ENCODE results near the gene OR4C15. TPM values are rescaled to one million over a fixed set of nuclear protein-coding genes. Genes with fewer than 3 reads are reported as not detected.

OR4C15 gene
- total RNA-seq = not detected
- polyA plus RNA-seq (2013, experiment 1 of 2) = not detected
- not detected for polyA plus RNA-seq (2013, experiment 2 of 2)
- long read RNA-seq, experiment 1 = 0 reads
- long read RNA-seq, experiment 2 = 0 reads
- long read RNA-seq, experiment 3 = 0 reads
- long read RNA-seq, experiment 4 = 0 reads

DNA sequence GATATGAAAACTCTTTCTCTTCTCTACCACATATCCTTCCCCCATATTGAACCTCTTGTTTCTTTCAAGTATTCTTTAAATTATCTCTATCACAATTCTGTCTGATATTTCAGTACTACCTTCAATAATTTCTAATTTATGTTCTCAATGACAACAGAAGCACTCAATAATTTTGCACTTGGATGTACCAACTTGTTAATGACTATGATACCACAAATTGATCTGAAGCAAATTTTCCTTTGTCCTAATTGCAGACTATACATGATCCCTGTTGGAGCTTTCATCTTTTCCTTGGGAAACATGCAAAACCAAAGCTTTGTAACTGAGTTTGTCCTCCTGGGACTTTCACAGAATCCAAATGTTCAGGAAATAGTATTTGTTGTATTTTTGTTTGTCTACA lies at the start of gene OR4C15:
TSS of gene OR4C15 (plus strand) at position 301 of the 400 bp plus-strand sequence. CDS start at position 301, 0 bp downstream.
- Histone ChIP-seq H3K27ac (ENCODE audit: low read depth, low read length) (no peak within 1 kb of the TSS), H3K27me3 (ENCODE audit: control insufficient read depth, insufficient read depth, low read length, poor library complexity, severe bottlenecking) (no peaks in the 10 kb centered on the region), H3K36me3 (ENCODE audit: control insufficient read depth, insufficient read depth, low read length) (no peaks in the 10 kb centered on the region), H3K4me1 (ENCODE audit: control insufficient read depth, insufficient read depth, low read length) (no peaks in the 10 kb centered on the region), H3K4me3 (ENCODE audit: low read length) (no peak within 1 kb of the TSS), H3K9me3 (ENCODE audit: control insufficient read depth, low read length) (peaks cover 73% of the 10 kb centered on the region), H3K9ac (ENCODE audit: extremely low read depth, low read length, poor library complexity, severe bottlenecking) (no peak within 1 kb of the TSS)
- H3K27ac Mint-ChIP-seq = no peak within 1 kb of the TSS
- no peaks in the 10 kb centered on the region for H3K27me3 Mint-ChIP-seq (ENCODE audit: insufficient read depth)
- DNase-seq = no peak
- H3K4me1 Mint-ChIP-seq = no peaks in the 10 kb centered on the region
- TF ChIP-seq, protein P1, sequence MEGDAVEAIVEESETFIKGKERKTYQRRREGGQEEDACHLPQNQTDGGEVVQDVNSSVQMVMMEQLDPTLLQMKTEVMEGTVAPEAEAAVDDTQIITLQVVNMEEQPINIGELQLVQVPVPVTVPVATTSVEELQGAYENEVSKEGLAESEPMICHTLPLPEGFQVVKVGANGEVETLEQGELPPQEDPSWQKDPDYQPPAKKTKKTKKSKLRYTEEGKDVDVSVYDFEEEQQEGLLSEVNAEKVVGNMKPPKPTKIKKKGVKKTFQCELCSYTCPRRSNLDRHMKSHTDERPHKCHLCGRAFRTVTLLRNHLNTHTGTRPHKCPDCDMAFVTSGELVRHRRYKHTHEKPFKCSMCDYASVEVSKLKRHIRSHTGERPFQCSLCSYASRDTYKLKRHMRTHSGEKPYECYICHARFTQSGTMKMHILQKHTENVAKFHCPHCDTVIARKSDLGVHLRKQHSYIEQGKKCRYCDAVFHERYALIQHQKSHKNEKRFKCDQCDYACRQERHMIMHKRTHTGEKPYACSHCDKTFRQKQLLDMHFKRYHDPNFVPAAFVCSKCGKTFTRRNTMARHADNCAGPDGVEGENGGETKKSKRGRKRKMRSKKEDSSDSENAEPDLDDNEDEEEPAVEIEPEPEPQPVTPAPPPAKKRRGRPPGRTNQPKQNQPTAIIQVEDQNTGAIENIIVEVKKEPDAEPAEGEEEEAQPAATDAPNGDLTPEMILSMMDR (conservative IDR thresholded peaks at IDR 0.05) = no peak
- H3K4me3 Mint-ChIP-seq = no peak within 1 kb of the TSS
- peaks cover 27% of the 10 kb centered on the region for H3K9me3 Mint-ChIP-seq
- no peaks in the 10 kb centered on the region for H3K36me3 Mint-ChIP-seq (ENCODE audit: low read depth)

DNA sequence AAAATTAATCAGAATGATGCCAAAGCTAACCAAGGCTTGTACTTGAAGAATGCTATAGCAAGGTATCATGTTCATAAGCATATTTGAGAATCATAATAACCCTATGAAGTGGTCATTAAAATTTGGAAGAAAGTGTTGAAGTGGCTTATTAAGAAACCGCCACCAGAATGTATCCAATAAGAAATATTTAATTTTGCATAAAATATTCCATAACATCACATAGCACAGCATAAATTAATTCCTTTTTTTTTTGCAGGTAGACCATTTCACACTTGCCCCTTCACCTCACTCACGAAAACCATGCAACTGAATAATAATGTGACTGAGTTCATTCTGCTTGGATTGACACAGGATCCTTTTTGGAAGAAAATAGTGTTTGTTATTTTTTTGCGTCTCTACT lies 17.6 kb downstream of the OR4C15 start, which contains the start of gene OR4C16:
TSS of gene OR4C16 (plus strand) at position 301 of the 400 bp plus-strand sequence. CDS start at position 301, 0 bp downstream.
- Mint-ChIP-seq H3K4me3 (no peak within 1 kb of the TSS), H3K27me3 (ENCODE audit: insufficient read depth) (no peaks in the 10 kb centered on the region), H3K27ac (no peak within 1 kb of the TSS), H3K9me3 (peaks cover 73% of the 10 kb centered on the region), H3K36me3 (ENCODE audit: low read depth) (no peaks in the 10 kb centered on the region), H3K4me1 (no peaks in the 10 kb centered on the region)
- 68% methylated on average over 2 of the region's 3 CpGs; no CpG with 5 or more reads in 1 of the 2 experiments for WGBS, 2 experiments (ENCODE audit: insufficient coverage in 1 of 2, insufficient read length in 1 of 2)
- no peaks in the 10 kb centered on the region for H3K27me3 ChIP-seq (ENCODE audit: control insufficient read depth, insufficient read depth, low read length, poor library complexity, severe bottlenecking)
- H3K4me1 ChIP-seq (ENCODE audit: control insufficient read depth, insufficient read depth, low read length) = no peaks in the 10 kb centered on the region
- no peak within 1 kb of the TSS for H3K27ac ChIP-seq (ENCODE audit: low read depth, low read length)
- DNase-seq = no peak
- H3K9me3 ChIP-seq (ENCODE audit: control insufficient read depth, low read length) = peaks cover 76% of the 10 kb centered on the region
- no peak within 1 kb of the TSS for H3K4me3 ChIP-seq (ENCODE audit: low read length)
- TF ChIP-seq, protein P1 (conservative IDR thresholded peaks at IDR 0.05) = no peak
- no peaks in the 10 kb centered on the region for H3K36me3 ChIP-seq (ENCODE audit: control insufficient read depth, insufficient read depth, low read length)
- H3K9ac ChIP-seq (ENCODE audit: extremely low read depth, low read length, poor library complexity, severe bottlenecking) = no peak within 1 kb of the TSS

DNA sequence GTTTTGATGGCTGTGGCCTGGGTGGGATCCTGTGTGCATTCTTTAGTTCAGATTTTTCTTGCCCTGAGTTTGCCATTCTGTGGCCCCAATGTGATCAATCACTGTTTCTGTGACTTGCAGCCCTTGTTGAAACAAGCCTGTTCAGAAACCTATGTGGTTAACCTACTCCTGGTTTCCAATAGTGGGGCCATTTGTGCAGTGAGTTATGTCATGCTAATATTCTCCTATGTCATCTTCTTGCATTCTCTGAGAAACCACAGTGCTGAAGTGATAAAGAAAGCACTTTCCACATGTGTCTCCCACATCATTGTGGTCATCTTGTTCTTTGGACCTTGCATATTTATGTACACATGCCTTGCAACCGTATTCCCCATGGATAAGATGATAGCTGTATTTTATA lies 18.3 kb downstream of the OR4C15 start:
- peaks cover 84% of the 10 kb centered on the region for H3K9me3 ChIP-seq (ENCODE audit: control insufficient read depth, low read length)
- no peak overlapping the region for H3K4me3 Mint-ChIP-seq
- DNase-seq = no peak
- no peak overlapping the region for H3K4me3 ChIP-seq (ENCODE audit: low read length)
- peaks cover 81% of the 10 kb centered on the region for H3K9me3 Mint-ChIP-seq
- TF ChIP-seq, protein P1 (conservative IDR thresholded peaks at IDR 0.05) = no peak
- H3K4me1 ChIP-seq (ENCODE audit: control insufficient read depth, insufficient read depth, low read length) = no peaks in the 10 kb centered on the region
- H3K27ac ChIP-seq (ENCODE audit: low read depth, low read length) = no peak overlapping the region
- WGBS, 2 experiments (ENCODE audit: insufficient coverage in 1 of 2, insufficient read length in 1 of 2) = 36% methylated on average over 1 of the region's 1 CpG; no CpG with 5 or more reads in 1 of the 2 experiments
- H3K36me3 Mint-ChIP-seq (ENCODE audit: low read depth) = no peaks in the 10 kb centered on the region
- H3K27me3 Mint-ChIP-seq (ENCODE audit: insufficient read depth) = no peaks in the 10 kb centered on the region
- no peak overlapping the region for H3K27ac Mint-ChIP-seq
- no peak overlapping the region for H3K9ac ChIP-seq (ENCODE audit: extremely low read depth, low read length, poor library complexity, severe bottlenecking)
- no peaks in the 10 kb centered on the region for H3K36me3 ChIP-seq (ENCODE audit: control insufficient read depth, insufficient read depth, low read length)
- no peaks in the 10 kb centered on the region for H3K4me1 Mint-ChIP-seq
- H3K27me3 ChIP-seq (ENCODE audit: control insufficient read depth, insufficient read depth, low read length, poor library complexity, severe bottlenecking) = no peaks in the 10 kb centered on the region

Other genes with a start within 250 kb of the OR4C15 start
- gene OR4A16, start 211.3 kb upstream of the OR4C15 start, total RNA-seq = not detected
- not detected for gene OR4A15, start 186.5 kb upstream of the OR4C15 start, total RNA-seq
- gene OR4C16, start 17.7 kb downstream of the OR4C15 start, total RNA-seq = not detected
- gene OR4C11, start 53.2 kb downstream of the OR4C15 start, total RNA-seq = not detected
- not detected for gene OR4P4, start 80.6 kb downstream of the OR4C15 start, total RNA-seq
- gene OR4S2, start 93.9 kb downstream of the OR4C15 start, total RNA-seq = not detected
- gene OR4C6, start 107.7 kb downstream of the OR4C15 start, total RNA-seq = not detected
- not detected for gene OR5D13, start 219.0 kb downstream of the OR4C15 start, total RNA-seq
- not detected for gene OR5D14, start 241.1 kb downstream of the OR4C15 start, total RNA-seq

Measured in endodermal cell (in vitro differentiated cells).